ENCODE data around the gene PRDM11. TPM values are rescaled to one million over a fixed set of nuclear protein-coding genes. Genes with fewer than 3 reads are reported as not detected.
A peak's percentile ranks its signal among the peaks of the same experiment; 100 is the strongest.

Gene PRDM11
- total and polyA plus RNA-seq, 2 of the 8 experiments (the other 6 are each of a cell fraction or from before 2014, with no cell fraction given) = 3.6 to 11.7 TPM

GRCh38 chr11:45243967-45244366 lies 97.5 kb downstream of the PRDM11 start:
- no peaks in the 10 kb centered on the region for H3K79me2 ChIP-seq (ENCODE audit: control insufficient read depth in 1 of 2, insufficient read depth in 2 of 2, low read length in 2 of 2)
- H2BK12ac ChIP-seq (ENCODE audit: low read depth, low read length) = no peak overlapping the region
- no peak overlapping the region for H3K18ac ChIP-seq (ENCODE audit: extremely low read depth, low read length)
- H4K20me1 ChIP-seq (replicated peaks in 1 of 2; ENCODE audit: control insufficient read depth in 1 of 2, insufficient read depth in 2 of 2, low read length in 2 of 2) = peaks cover 0 to 1% of the 10 kb centered on the region in 2 experiments
- H3K4me2 ChIP-seq (ENCODE audit: insufficient read depth in 1 of 2, low read depth in 2 of 2, low read length in 2 of 2) = no peak overlapping the region
- H3K23me2 ChIP-seq (ENCODE audit: low read depth, low read length) = no peaks in the 10 kb centered on the region
- 0 out of 2 replicates have a peak overlapping the region, but pooled peaks have one; percentile 17 for H2BK20ac ChIP-seq (ENCODE audit: low read length)
- no peak overlapping the region; the same call in 1 of the 2 replicates for H4K8ac ChIP-seq (ENCODE audit: extremely low read depth, insufficient read depth, low read length)
- H3K36me3 ChIP-seq (ENCODE audit: control insufficient read depth in 2 of 4, insufficient read depth in 4 of 4, low read length in 3 of 4) = no peaks in the 10 kb centered on the region; a peak in 2 of 8 replicates
- no peak overlapping the region for H3K23ac ChIP-seq (ENCODE audit: insufficient read length)
- H3K9ac ChIP-seq (replicated peaks in 1 of 4; ENCODE audit: extremely low read depth in 1 of 4, low read depth in 3 of 4, low read length in 3 of 4) = no peak overlapping the region
- H3K4me3 ChIP-seq (ENCODE audit: extremely low read depth in 1 of 4, insufficient read depth in 2 of 4, low read depth in 3 of 4, low read length in 4 of 4) = no peak overlapping the region
- no peaks in the 10 kb centered on the region for H3K4me1 ChIP-seq (replicated peaks in 1 of 4; ENCODE audit: control insufficient read depth in 3 of 4, insufficient read depth in 4 of 4, low read length in 3 of 4)
- no peak overlapping the region for H4K5ac ChIP-seq (ENCODE audit: insufficient read length, low read depth, low read length)
- H2BK5ac ChIP-seq (ENCODE audit: low read depth, low read length) = no peak overlapping the region
- ChIA-PET POLR2A (ENCODE audit: partially characterized antibody) (interaction anchor here (2.2 kb wide), 1 partner anchor 9 kb away, joined by 5 read pairs; no protein-coding TSS in a partner anchor), CTCF (ENCODE audit: partially characterized antibody) (interaction anchor here (0.7 to 7.4 kb wide), 16 partner anchors 9 to 139 kb away, joined by 3 to 78 read pairs (median 4); partner anchors contain the start of gene SYT13)
- H3K79me1 ChIP-seq (ENCODE audit: low read depth, low read length) = no peaks in the 10 kb centered on the region
- no peak overlapping the region for H2AK5ac ChIP-seq (ENCODE audit: low read depth, low read length)
- H3K4ac ChIP-seq (replicated peaks; ENCODE audit: insufficient read length, low read depth, low read length) = no peak overlapping the region
- H4K91ac ChIP-seq (replicated peaks; ENCODE audit: insufficient read length, low read length) = no peak overlapping the region
- H3K27ac ChIP-seq (ENCODE audit: low read depth, low read length) = no peak overlapping the region
- H2BK15ac ChIP-seq (ENCODE audit: low read length) = no peak overlapping the region
- H2AFZ ChIP-seq (ENCODE audit: low read length) = no peak overlapping the region
- H3K14ac ChIP-seq (ENCODE audit: insufficient read length) = no peak overlapping the region
- no peak overlapping the region for H3K56ac ChIP-seq (replicated peaks; ENCODE audit: insufficient read length, low read depth, low read length)
- no peak for TF ChIP-seq EGR1 (IDR thresholded peaks at IDR 0.05; ENCODE audit: borderline replicate concordance, low read depth, low read length)
- no peak for TF ChIP-seq CHD2 (IDR thresholded peaks at IDR 0.05; ENCODE audit: low read length)
- no peak for TF ChIP-seq RAD21 (IDR thresholded peaks at IDR 0.05 in 1 of 2, conservative IDR thresholded peaks at IDR 0.05 in 1 of 2; ENCODE audit: low read depth in 2 of 2, low read length in 2 of 2)
- TF ChIP-seq TCF12 (IDR thresholded peaks at IDR 0.05; ENCODE audit: low read depth, low read length) = no peak
- TF ChIP-seq NANOG (IDR thresholded peaks at IDR 0.05; ENCODE audit: insufficient read depth, low read depth, low read length, poor library complexity, severe bottlenecking) = no peak
- no peak for DNase-seq (ENCODE audit: low read depth in 1 of 2, low spot score in 2 of 2)
- no peak for FAIRE-seq
- no peak overlapping the region for H2BK120ac ChIP-seq (replicated peaks; ENCODE audit: low read depth, low read length)
- no peaks in the 10 kb centered on the region; a peak in 1 of 7 replicates for H3K27me3 ChIP-seq (replicated peaks in 1 of 4; ENCODE audit: control insufficient read depth in 3 of 4, extremely low read depth in 1 of 4, insufficient read depth in 3 of 4, low read length in 3 of 4)
- H3K9me3 ChIP-seq (ENCODE audit: insufficient read depth in 2 of 2, low read depth in 1 of 2, low read length in 1 of 2) = peaks cover 0 to 3% of the 10 kb centered on the region in 2 experiments; a peak in 1 of 4 replicates
- 91% methylated on average over 12 of the region's 12 CpGs; no CpG with 5 or more reads in 1 of the 2 experiments for WGBS, 2 experiments (ENCODE audit: extremely low coverage in 1 of 2, insufficient coverage in 1 of 2, insufficient read length in 1 of 2, insufficient replicate concordance in 2 of 2, low coverage in 1 of 2, low lambda C conversion rate in 2 of 2, missing lambda C conversion rate in 1 of 2)

Measured in H1 (cell line).